GM20000 (cell line): ENCODE results near the gene DDX43.

Experiments used
- DNase-seq: peaks from one replicate; pipeline ENCODE4 v3.0.0; 2012; ENCODE audit warnings: low spot score
- TF ChIP-seq, protein P1 (sequence below): IDR thresholded peaks from 2 replicates; pipeline ENCODE4 v1.5.1; 2012; ENCODE audit warnings: mild to moderate bottlenecking, control low read depth; ENCODE audit errors: extremely low read depth, missing control alignments

The DDX43 gene

DNA sequence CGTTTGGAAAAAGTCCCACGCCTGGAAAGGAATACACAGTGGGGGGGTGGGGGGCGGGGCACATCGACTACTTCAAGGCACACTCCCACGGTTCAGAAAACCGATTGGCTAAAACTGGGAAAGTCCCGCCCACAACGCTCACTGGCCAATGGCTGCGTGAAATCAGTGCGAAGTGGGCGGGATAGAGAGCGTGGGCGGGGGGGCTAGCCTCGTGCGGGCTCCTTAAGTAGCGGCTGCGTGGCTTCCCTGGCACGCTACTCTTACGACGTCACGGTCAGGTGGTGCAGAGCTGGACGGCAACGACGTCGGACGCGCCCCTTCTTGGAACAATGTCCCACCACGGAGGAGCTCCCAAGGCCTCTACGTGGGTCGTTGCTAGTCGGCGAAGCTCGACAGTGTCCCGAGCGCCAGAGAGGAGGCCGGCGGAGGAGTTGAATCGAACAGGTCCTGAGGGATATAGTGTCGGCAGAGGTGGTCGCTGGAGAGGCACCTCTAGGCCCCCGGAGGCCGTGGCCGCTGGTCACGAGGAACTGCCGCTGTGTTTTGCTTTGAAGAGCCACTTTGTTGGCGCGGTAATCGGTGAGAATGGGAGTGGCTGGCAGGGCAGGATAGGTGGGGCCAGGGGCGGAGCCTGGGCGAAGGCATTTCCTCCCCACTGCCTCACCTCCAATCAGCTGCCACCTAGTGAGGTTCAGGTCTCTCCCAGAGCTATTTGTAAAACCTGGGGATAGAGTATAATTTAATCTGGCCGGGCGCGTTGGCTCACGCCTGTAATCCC is at the start of gene DDX43:
Gene DDX43, plus strand, starts transcription at position 252 of the 778 bp plus-strand sequence. Its CDS starts 78 bp downstream, at position 330.
- TF ChIP-seq, protein P1, sequence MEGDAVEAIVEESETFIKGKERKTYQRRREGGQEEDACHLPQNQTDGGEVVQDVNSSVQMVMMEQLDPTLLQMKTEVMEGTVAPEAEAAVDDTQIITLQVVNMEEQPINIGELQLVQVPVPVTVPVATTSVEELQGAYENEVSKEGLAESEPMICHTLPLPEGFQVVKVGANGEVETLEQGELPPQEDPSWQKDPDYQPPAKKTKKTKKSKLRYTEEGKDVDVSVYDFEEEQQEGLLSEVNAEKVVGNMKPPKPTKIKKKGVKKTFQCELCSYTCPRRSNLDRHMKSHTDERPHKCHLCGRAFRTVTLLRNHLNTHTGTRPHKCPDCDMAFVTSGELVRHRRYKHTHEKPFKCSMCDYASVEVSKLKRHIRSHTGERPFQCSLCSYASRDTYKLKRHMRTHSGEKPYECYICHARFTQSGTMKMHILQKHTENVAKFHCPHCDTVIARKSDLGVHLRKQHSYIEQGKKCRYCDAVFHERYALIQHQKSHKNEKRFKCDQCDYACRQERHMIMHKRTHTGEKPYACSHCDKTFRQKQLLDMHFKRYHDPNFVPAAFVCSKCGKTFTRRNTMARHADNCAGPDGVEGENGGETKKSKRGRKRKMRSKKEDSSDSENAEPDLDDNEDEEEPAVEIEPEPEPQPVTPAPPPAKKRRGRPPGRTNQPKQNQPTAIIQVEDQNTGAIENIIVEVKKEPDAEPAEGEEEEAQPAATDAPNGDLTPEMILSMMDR, result no peak
- DNase-seq, result no peak

DNA sequence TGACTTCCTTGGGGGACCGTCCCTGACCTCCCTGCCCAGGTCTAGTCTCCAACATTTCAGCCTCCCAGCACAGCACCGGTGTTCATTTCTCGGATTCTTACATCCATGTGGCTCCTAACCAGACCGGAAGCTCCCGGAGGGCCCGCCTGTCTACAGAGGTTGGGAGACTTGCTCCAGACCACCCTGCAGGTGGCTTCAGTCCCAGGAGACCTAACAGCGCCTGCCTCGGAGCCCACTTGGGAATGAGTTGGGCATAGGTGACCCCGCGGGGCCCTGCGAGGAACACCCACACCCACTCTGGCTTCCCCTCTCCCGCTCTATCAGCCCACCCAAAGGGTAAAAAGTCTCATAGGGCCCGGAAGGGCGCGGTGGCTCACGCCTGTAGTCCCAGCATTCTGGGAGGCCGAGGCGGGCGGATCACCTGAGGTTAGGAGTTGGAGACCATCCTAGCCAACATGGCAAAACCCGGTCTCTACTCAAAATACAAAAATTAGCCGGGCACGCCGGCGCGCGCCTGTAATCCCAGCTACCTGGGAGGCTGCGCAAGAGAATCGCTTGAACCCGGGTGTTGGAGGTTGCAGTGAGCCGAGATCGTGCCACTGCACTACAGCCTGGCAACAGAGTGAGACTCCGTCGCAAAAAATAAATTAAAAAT is 46.0 kb upstream of the DDX43 start:
- no peak for DNase-seq
- TF ChIP-seq, protein P1, result no peak

DNA sequence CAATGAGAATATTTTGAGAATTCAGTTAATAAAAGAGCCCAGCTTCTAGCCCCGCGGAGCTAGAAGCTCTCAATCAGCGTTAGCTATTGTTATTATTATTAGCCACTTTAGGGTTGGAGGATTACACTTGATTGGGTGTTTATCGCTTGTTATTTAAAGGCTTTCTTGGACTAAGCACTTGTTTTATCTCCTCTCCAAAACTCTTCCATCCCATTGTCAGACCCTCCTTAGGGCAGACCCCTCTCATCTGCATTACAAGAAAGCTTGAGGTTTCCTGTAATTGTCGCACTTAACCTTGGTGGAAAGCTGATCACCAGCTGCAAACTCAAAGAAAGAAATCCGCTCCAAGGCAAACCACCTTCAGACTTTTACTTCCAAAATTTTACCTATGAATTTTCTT is 45.3 kb upstream of the DDX43 start:
- no peak for DNase-seq
- TF ChIP-seq, protein P1, result no peak

DNA sequence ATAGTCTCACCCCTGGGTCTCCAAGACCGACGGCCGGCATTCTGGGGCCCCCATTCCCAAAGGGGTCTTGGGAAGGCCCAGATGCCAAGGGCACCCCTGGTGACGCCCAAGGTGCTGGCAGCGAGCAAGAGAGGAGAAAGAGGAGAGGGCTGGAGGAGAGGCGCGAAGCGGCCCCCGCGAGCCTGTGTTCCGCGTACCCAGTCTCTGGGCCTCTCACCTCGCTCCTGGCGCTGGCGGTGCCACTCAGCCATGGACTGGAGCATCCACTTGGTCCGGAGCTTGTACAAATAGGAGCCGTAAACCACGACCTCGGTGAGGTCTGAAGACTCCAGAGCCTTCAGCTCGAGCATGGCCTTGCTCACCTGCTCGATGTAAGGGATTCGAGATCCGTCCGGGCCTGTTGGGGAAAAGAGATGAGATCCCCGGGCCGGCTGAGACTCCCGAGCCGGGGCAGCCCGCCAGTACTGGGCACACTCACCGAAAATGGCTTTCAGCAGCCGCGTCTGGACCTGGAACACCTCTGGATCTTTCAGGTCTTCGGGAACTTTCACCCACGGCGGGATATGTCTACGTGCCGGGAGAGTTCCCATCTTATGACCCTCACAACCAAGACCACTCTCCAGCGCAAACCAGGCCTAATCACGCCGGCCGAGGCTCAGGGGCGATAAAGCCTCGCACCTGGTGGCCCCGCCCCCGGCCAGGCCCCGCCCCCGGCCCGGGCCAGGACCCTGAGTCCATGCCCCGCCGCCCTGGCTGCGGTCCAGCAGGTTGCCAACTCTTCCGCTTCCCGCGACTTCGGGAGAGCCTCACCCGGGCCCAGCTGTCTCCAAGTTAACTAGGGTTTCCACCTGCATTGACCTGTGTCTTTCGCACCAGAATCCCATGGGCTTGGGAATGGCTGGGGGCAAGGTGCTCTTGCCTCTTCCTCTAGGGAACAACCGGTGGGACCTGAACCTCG is 40.7 kb upstream of the DDX43 start, which contains the start of gene DPPA5:
Gene DPPA5, minus strand, starts transcription at position 641 of the 958 bp plus-strand sequence. Its CDS starts 51 bp downstream, at position 590.
- TF ChIP-seq, protein P1, result no peak
- no peak for DNase-seq

DNA sequence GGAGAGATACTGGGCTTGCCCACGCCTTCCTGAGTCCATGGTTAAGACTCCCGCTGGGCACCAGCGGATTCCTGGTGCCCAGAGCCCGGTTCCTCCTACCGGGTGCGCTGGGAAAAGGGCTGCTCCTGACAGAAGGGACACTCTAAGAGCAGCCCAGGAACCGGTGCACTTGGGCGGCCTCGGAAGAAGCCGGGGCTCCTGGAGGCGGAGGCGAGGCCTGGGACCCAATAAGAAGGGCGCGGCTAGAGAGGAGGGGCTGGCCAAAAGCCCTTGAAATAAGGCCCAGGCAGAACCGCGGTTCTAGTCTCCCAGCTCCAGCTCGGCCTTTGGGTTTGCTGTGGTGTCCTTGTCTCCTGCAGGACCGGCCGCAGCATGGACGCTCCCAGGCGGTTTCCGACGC is 32.3 kb upstream of the DDX43 start, which contains the start of gene KHDC3L:
Gene KHDC3L, plus strand, starts transcription at position 301 of the 400 bp plus-strand sequence. Its CDS starts 72 bp downstream, at position 373.
- TF ChIP-seq, protein P1, result no peak
- no peak for DNase-seq

DNA sequence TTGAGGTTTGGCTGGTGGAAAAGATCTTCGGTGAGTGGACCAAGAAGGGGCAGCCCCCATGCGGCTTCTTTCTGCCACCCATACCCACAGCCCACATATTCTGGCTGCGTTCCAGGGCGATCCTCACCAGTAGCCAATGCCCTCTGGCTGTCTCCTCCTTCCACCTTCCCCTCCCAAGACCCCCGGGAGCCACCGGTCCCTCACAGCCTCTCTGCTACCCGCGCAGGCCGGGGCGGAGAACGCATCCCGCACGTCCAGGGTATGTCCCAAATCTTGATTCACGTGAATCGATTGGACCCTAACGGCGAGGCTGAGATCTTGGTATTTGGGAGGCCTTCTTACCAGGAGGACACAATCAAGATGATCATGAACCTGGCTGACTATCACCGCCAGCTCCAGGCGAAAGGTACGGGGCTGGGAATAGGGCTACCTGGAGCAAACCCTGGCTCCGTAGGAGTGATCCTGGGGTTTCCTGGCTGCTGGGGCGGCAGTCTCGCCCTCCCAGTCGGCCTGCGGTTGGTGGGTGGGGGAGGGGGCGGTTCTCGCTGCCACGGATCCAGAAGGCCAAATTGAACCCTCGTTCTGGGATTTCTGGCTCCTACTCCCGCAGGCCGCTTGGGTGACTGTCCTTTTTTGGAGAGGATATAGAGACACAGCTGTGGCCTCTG is 31.6 kb upstream of the DDX43 start:
- DNase-seq, result no peak
- TF ChIP-seq, protein P1, result no peak
